Kidney (tissue), 14 donors: ENCODE data around the gene SPRYD3. TPM values are rescaled to one million over a fixed set of nuclear protein-coding genes. Genes with fewer than 3 reads are reported as not detected.

Experiments
- DNase-seq, 5 donors: peaks; one replicate each; pipeline ENCODE4 v3.0.0-alpha.2; 2013 to 2020
- FAIRE-seq: peaks from 2 replicates; lab custom pipeline; 2012; peaks lifted over from hg19 to GRCh38; lab: Jason Lieb, UNC
- H3K27ac ChIP-seq, 2 donors: one replicate each; pipeline ENCODE4 v1.7.0; 2013; ENCODE audit warnings: low read depth in 2 of 2, low read length in 2 of 2, inconsistent platforms in 1 of 2
- H3K27me3 ChIP-seq: one replicate; pipeline ENCODE4 v1.7.1; 2013; ENCODE audit warnings: low read length, inconsistent platforms; ENCODE audit not compliant: control insufficient read depth, insufficient read depth
- H3K36me3 ChIP-seq, 3 donors: one replicate each; pipeline versions ENCODE4 v1.7.0 to v1.7.1; 2013; ENCODE audit warnings: low read length in 3 of 3, control low read depth in 1 of 3, inconsistent platforms in 1 of 3; ENCODE audit not compliant: insufficient read depth in 3 of 3, control insufficient read depth in 2 of 3
- H3K4me1 ChIP-seq, 3 donors: one replicate each; pipeline versions ENCODE4 v1.7.0 to v1.7.1; 2013; ENCODE audit warnings: low read length in 3 of 3, inconsistent platforms in 1 of 3, low read depth in 1 of 3; ENCODE audit not compliant: control insufficient read depth in 2 of 3, insufficient read depth in 2 of 3
- H3K4me3 ChIP-seq, 3 donors: one replicate each; pipeline versions ENCODE4 v1.7.0 to v1.8.1; 2013; ENCODE audit warnings: low read length in 3 of 3, control low read depth in 1 of 3, inconsistent platforms in 1 of 3
- H3K9ac ChIP-seq, 3 donors: one replicate each; pipeline versions ENCODE4 v1.7.0 to v1.7.1; 2013; ENCODE audit warnings: low read length in 3 of 3, control low read depth in 1 of 3, inconsistent platforms in 1 of 3
- H3K9me3 ChIP-seq, 3 donors: one replicate each; pipeline versions ENCODE4 v1.7.0 to v1.7.1; 2013; ENCODE audit warnings: low read length in 3 of 3, control low read depth in 1 of 3, inconsistent platforms in 1 of 3; ENCODE audit not compliant: control insufficient read depth in 2 of 3, insufficient read depth in 1 of 3
- intact Hi-C: fragments of 100-400 bp; cut with DNase I; formaldehyde crosslinking; loops from one replicate; pipeline ENCODE4 v1.11.1; 2022
- polyA plus RNA-seq: library from polyadenylated mRNA; stranded (reverse); fragments of 350-450 nt; fragmentation: Illumina TruSeq; extraction: RNeasy Lipid Tissue Mini Kit (QIAGEN cat#74804); gene quantifications from one replicate; pipeline ENCODE4 v1.2.3, GENCODE V29; 2014; ENCODE audit warnings: low read depth, low replicate concordance; ENCODE audit not compliant: insufficient read depth
- total RNA-seq: library from RNA; stranded (reverse); fragmentation: NEBNext Ultra II Directional; extraction: Animal tissue kit (Norgen Biotek cat#: 25700); gene quantifications from one replicate; pipeline ENCODE4 v1.2.1, GENCODE V29; 2021
- TF ChIP-seq, protein P1 (sequence below): IDR thresholded peaks from 3 replicates; pipeline ENCODE4 v1.5.1; 2012; ENCODE audit warnings: mild to moderate bottlenecking, moderate library complexity, borderline replicate concordance; ENCODE audit not compliant: insufficient read depth; ENCODE audit errors: extremely low read depth
- donor health status: control.
- donor health status: control.
- donor health status: control.
- donor health status: control.
- donor health status: control.
- donor health status: DM: yes; HTN: yes; CAD: no.
- donor health status: Normal renal cell carcinoma (clear cell type).

The SPRYD3 gene
- total and polyA plus RNA-seq, 2 donors from 2014 or later, result 40.0 to 72.3 TPM

DNA sequence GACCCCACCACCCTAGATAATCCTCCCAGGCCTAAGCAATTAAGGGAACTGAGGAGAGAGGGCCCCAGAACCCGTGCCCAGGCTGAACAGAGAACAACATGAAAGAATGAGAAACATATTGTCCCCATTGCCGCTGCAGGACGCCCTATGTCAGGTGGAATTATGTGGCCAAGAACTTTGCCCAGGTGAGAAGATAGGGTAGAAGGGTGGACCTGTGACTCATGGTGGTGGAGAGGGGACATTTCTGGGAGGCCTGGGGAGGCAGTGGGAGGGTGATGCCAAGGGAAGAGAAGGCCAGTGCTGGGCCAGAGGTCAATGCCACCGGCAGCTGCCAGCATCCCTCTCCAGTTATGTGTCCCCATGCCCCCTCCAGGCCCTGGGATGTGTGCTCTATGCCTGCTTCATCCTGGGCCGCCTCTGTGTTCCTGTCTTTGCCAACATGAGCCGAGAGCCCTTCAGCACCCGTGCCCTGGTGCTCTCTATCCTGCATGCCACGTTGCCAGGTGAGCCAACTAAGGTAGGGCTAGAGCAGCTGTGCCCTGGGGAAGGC lies 39.6 kb upstream of the SPRYD3 start:
- TF ChIP-seq, protein P1, sequence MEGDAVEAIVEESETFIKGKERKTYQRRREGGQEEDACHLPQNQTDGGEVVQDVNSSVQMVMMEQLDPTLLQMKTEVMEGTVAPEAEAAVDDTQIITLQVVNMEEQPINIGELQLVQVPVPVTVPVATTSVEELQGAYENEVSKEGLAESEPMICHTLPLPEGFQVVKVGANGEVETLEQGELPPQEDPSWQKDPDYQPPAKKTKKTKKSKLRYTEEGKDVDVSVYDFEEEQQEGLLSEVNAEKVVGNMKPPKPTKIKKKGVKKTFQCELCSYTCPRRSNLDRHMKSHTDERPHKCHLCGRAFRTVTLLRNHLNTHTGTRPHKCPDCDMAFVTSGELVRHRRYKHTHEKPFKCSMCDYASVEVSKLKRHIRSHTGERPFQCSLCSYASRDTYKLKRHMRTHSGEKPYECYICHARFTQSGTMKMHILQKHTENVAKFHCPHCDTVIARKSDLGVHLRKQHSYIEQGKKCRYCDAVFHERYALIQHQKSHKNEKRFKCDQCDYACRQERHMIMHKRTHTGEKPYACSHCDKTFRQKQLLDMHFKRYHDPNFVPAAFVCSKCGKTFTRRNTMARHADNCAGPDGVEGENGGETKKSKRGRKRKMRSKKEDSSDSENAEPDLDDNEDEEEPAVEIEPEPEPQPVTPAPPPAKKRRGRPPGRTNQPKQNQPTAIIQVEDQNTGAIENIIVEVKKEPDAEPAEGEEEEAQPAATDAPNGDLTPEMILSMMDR, result no peak
- intact Hi-C loops, result no loop called here
- H3K36me3 ChIP-seq, result no peaks in the 10 kb centered on the region
- H3K4me3 ChIP-seq, result no peak overlapping the region
- FAIRE-seq, result no peak
- H3K9me3 ChIP-seq, result no peaks in the 10 kb centered on the region
- H3K4me1 ChIP-seq, result no peaks in the 10 kb centered on the region
- no peak overlapping the region for H3K27ac ChIP-seq
- H3K27me3 ChIP-seq, result no peaks in the 10 kb centered on the region
- H3K9ac ChIP-seq, result no peak overlapping the region
- DNase-seq, result no peak

GRCh38 chr12:53115891-53116648 lies 36.9 kb upstream of the SPRYD3 start:
- Histone ChIP-seq H3K9ac (no peak overlapping the region), H3K27me3 (no peaks in the 10 kb centered on the region), H3K4me3 (no peak overlapping the region), H3K4me1 (no peaks in the 10 kb centered on the region), H3K9me3 (no peaks in the 10 kb centered on the region), H3K27ac (no peak overlapping the region), H3K36me3 (no peaks in the 10 kb centered on the region)
- FAIRE-seq, result no peak
- DNase-seq, result no peak
- TF ChIP-seq, protein P1, result no peak
- intact Hi-C loops, result no loop called here

DNA sequence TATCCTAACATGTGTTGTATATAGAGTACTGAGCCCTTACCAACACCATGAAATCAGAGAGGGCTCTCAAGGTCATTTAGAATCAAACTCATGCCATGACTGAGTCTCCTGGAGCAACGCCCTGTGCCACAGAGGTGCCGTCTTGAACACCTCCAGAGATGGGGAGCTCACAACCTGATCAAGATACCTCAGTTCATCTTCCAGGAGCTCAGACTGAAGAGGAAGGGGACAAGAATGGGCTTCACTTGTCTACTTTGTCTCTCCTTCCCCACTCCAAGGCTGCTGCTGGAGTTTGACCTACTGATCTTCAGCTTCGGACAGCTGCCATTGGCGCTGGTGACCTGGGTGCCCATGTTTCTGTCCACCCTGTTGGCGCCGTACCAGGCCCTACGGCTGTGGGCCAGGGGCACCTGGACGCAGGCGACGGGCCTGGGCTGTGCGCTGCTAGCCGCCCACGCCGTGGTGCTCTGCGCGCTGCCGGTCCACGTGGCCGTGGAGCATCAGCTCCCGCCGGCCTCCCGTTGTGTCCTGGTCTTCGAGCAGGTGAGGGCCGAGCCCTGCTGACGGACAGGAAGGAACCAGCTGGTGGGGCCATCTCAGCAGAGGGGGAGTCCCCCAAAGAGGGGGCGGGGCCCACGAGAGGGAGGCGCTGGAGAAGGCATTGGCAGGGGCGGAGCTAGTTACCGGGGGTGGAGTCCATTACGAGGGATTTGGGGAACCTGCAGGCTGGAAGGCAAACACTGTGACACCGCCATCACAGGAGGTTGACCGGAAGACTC lies 36.1 kb upstream of the SPRYD3 start:
- no peak overlapping the region for H3K4me3 ChIP-seq
- intact Hi-C loops, result no loop called here
- no peaks in the 10 kb centered on the region for H3K36me3 ChIP-seq
- H3K27me3 ChIP-seq, result no peaks in the 10 kb centered on the region
- no peak overlapping the region for H3K9ac ChIP-seq
- FAIRE-seq (no peak), DNase-seq (peak in 1 of 5 donors; percentile 49)
- TF ChIP-seq, protein P1, result no peak
- no peak overlapping the region for H3K27ac ChIP-seq
- H3K9me3 ChIP-seq, result no peaks in the 10 kb centered on the region
- H3K4me1 ChIP-seq, result no peaks in the 10 kb centered on the region
